ENCODE results near the gene KLRB1. TPM values are rescaled to one million over a fixed set of nuclear protein-coding genes. Genes with fewer than 3 reads are reported as not detected.

KLRB1 gene
- total RNA-seq, 1 experiment from 2014 or later: not detected

Small RNA genes lying within 50 kb of the gene (small RNA-seq; reads per million reads assigned to genes)
- gene AC010186.4 (not detected), gene RNU6-700P (not detected)

Other genes starting within 250 kb of the KLRB1 start
- gene CLEC2D, start 61.8 kb upstream of the KLRB1 start, total RNA-seq (2014; rRNA removed; shearing (Covaris generic)): 0.03 and 0.37 TPM in 2 replicates
- gene CLECL1, start 125.2 kb upstream of the KLRB1 start, total RNA-seq (2014; rRNA removed; shearing (Covaris generic)): not detected in 2 replicates
- not detected in 2 replicates for gene CD69, start 153.0 kb upstream of the KLRB1 start, total RNA-seq (2014; rRNA removed; shearing (Covaris generic))
- gene KLRF1, start 219.6 kb upstream of the KLRB1 start, total RNA-seq (2014; rRNA removed; shearing (Covaris generic)): not detected in 2 replicates